Measurements from ENCODE around the gene MRPL4.

DNA sequence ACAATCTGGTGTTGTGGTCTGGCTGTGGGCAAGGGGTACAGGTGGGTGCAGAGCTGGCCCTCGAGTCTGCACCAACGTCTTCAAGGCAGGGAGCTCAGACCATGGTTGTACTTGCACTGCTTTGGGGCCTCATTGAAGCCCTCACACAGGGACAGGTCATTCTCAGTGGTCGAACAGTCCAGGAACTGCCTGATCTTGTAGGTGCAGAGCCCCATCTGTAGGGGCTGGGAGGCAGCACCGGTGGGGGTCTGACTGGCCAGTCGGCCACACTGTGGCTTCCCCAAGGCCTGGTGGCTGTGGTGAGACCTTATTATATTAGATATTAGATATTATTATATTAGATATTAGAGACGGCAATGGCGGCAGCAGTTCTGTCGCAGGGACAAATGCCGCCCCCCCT, 34.9 kb upstream of the MRPL4 start:
- TF ChIP-seq, protein P1, sequence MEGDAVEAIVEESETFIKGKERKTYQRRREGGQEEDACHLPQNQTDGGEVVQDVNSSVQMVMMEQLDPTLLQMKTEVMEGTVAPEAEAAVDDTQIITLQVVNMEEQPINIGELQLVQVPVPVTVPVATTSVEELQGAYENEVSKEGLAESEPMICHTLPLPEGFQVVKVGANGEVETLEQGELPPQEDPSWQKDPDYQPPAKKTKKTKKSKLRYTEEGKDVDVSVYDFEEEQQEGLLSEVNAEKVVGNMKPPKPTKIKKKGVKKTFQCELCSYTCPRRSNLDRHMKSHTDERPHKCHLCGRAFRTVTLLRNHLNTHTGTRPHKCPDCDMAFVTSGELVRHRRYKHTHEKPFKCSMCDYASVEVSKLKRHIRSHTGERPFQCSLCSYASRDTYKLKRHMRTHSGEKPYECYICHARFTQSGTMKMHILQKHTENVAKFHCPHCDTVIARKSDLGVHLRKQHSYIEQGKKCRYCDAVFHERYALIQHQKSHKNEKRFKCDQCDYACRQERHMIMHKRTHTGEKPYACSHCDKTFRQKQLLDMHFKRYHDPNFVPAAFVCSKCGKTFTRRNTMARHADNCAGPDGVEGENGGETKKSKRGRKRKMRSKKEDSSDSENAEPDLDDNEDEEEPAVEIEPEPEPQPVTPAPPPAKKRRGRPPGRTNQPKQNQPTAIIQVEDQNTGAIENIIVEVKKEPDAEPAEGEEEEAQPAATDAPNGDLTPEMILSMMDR (IDR thresholded peaks at IDR 0.05) = no peak
- no peak for TF ChIP-seq POLR2A (IDR thresholded peaks at IDR 0.05)
